Endothelial cell (in vitro differentiated cells): ENCODE results near the gene TJP2. TPM values are rescaled to one million over a fixed set of nuclear protein-coding genes. Genes with fewer than 3 reads are reported as not detected.

ENCODE experiments used
- DNase-seq: peaks from one replicate; pipeline ENCODE4 v3.0.0; 2021; ENCODE audit warnings: low spot score
- H3K27ac Mint-ChIP-seq: one replicate; pipeline ENCODE4 v1.8.0; 2021; ENCODE audit warnings: mixed read lengths, inconsistent platforms; ENCODE audit not compliant: unreplicated experiment
- H3K27me3 Mint-ChIP-seq: one replicate; pipeline ENCODE4 v1.8.0; 2021; ENCODE audit warnings: mild to moderate bottlenecking, moderate library complexity, mixed read lengths, inconsistent platforms; ENCODE audit not compliant: unreplicated experiment
- H3K36me3 Mint-ChIP-seq: one replicate; pipeline ENCODE4 v1.8.0; 2021; ENCODE audit warnings: mild to moderate bottlenecking, low read depth, mixed read lengths, inconsistent platforms; ENCODE audit not compliant: unreplicated experiment
- H3K4me1 Mint-ChIP-seq: one replicate; pipeline ENCODE4 v1.8.0; 2021; ENCODE audit warnings: mild to moderate bottlenecking, mixed read lengths, inconsistent platforms; ENCODE audit not compliant: unreplicated experiment
- H3K4me3 Mint-ChIP-seq: one replicate; pipeline ENCODE4 v1.8.0; 2021; ENCODE audit warnings: mild to moderate bottlenecking, mixed read lengths, inconsistent platforms; ENCODE audit not compliant: unreplicated experiment
- H3K9me3 Mint-ChIP-seq: one replicate; pipeline ENCODE4 v1.8.0; 2021; ENCODE audit warnings: mixed read lengths, inconsistent platforms; ENCODE audit not compliant: unreplicated experiment
- CTCF ChIP-seq: fragments of 200-600 bp; sonication (generic); IDR thresholded peaks from one replicate; pipeline ENCODE4 v1.5.0; 2021; ENCODE audit warnings: antibody characterized with exemption; ENCODE audit not compliant: unreplicated experiment
- total RNA-seq: library from RNA; stranded (reverse); fragmentation: NEBNext Ultra II Directional; extraction: Animal tissue kit (Norgen Biotek cat#: 25700); gene quantifications from one replicate; pipeline ENCODE4 v1.2.1, GENCODE V29; 2021; ENCODE audit not compliant: unreplicated experiment

Gene TJP2
- total RNA-seq, 1 donor from 2014 or later = 198 TPM

GRCh38 chr9:69207503-69207902 is 33.4 kb downstream of the TJP2 start:
- no peak overlapping the region for H3K27ac Mint-ChIP-seq

GRCh38 chr9:69211424-69212036 is 37.5 kb downstream of the TJP2 start:
- H3K9me3 Mint-ChIP-seq = no peaks in the 10 kb centered on the region
- H3K4me1 Mint-ChIP-seq = peaks cover 3% of the 10 kb centered on the region
- no peak for TF ChIP-seq CTCF
- peaks cover 7% of the 10 kb centered on the region for H3K36me3 Mint-ChIP-seq
- no peak overlapping the region for H3K27ac Mint-ChIP-seq
- H3K4me3 Mint-ChIP-seq = no peak overlapping the region
- peaks cover 2% of the 10 kb centered on the region for H3K27me3 Mint-ChIP-seq
- DNase-seq = no peak

More at GRCh38 chr9:69207503-69207902, 33.4 kb downstream of the TJP2 start:
- Mint-ChIP-seq H3K4me1 (peaks cover 17% of the 10 kb centered on the region), H3K4me3 (no peak overlapping the region), H3K27me3 (peaks cover 4% of the 10 kb centered on the region), H3K36me3 (peaks cover 5% of the 10 kb centered on the region), H3K9me3 (no peaks in the 10 kb centered on the region)
- no peak for DNase-seq
- no peak for TF ChIP-seq CTCF

- Mint-ChIP-seq H3K9me3 (no peaks in the 10 kb centered on the region), H3K27ac (no peak overlapping the region), H3K27me3 (peaks cover under 1% of the 10 kb centered on the region), H3K4me3 (no peak overlapping the region), H3K4me1 (peaks cover 3% of the 10 kb centered on the region), H3K36me3 (peaks cover 15% of the 10 kb centered on the region)
- TF ChIP-seq CTCF = no peak
- DNase-seq = no peak
Measured at GRCh38 chr9:69213647-69214046, 39.6 kb downstream of the TJP2 start.

- Mint-ChIP-seq H3K4me1 (peaks cover 3% of the 10 kb centered on the region), H3K27ac (peak overlapping the region; percentile 55), H3K27me3 (no peaks in the 10 kb centered on the region), H3K9me3 (no peaks in the 10 kb centered on the region), H3K4me3 (no peak overlapping the region), H3K36me3 (peaks cover 24% of the 10 kb centered on the region)
- DNase-seq = no peak
- no peak for TF ChIP-seq CTCF
Measured at GRCh38 chr9:69214939-69215338, 40.9 kb downstream of the TJP2 start.

GRCh38 chr9:69215774-69216485 is 41.9 kb downstream of the TJP2 start:
- DNase-seq = no peak
- TF ChIP-seq CTCF = no peak
- Mint-ChIP-seq H3K9me3 (no peaks in the 10 kb centered on the region), H3K36me3 (peaks cover 29% of the 10 kb centered on the region), H3K4me1 (peaks cover 5% of the 10 kb centered on the region), H3K27ac (peak overlapping the region; percentile 77), H3K27me3 (no peaks in the 10 kb centered on the region), H3K4me3 (peak overlapping the region; percentile 11)
